Neural cell (in vitro differentiated cells): ENCODE results near the gene MCOLN1. TPM values are rescaled to one million over a fixed set of nuclear protein-coding genes. Genes with fewer than 3 reads are reported as not detected.

Source experiments
- H2AFZ ChIP-seq: fragments of 200-600, 300-800 bp; sonication (generic), shearing (Covaris generic); 2 replicates; pipeline ENCODE4 v1.6.0; 2014; ENCODE audit warnings: low read depth, mild to moderate bottlenecking, antibody characterized with exemption, low read length, moderate library complexity
- H3F3A ChIP-seq: fragments of 200-600 bp; shearing (Covaris generic); 2 replicates; pipeline ENCODE4 v1.6.1; 2016; ENCODE audit warnings: mild to moderate bottlenecking, moderate library complexity, mixed read lengths, antibody characterized with exemption, low read length; ENCODE audit not compliant: insufficient read depth, poor library complexity, severe bottlenecking
- H3K27ac ChIP-seq: fragments of 200-600, 300-800 bp; sonication (generic), shearing (Covaris generic); 2 replicates; pipeline ENCODE4 v1.5.1; 2014; ENCODE audit warnings: mild to moderate bottlenecking, low read length, moderate library complexity
- H3K27me3 ChIP-seq: fragments of 300-800, 200-600 bp; sonication (generic), shearing (Covaris generic); 2 replicates; pipeline ENCODE4 v1.6.0; 2014; ENCODE audit warnings: mild to moderate bottlenecking, low read depth, low read length, moderate library complexity; ENCODE audit not compliant: insufficient read depth
- H3K36me3 ChIP-seq: fragments of 300-800, 200-600 bp; sonication (generic), shearing (Covaris generic); 2 replicates; pipeline ENCODE4 v1.5.1; 2014; ENCODE audit warnings: mild to moderate bottlenecking, antibody characterized with exemption, low read length, moderate library complexity; ENCODE audit not compliant: insufficient read depth
- H3K4me2 ChIP-seq: fragments of 300-800, 200-600 bp; sonication (generic), shearing (Covaris generic); 2 replicates; pipeline ENCODE4 v1.6.0; 2014; ENCODE audit warnings: mild to moderate bottlenecking, low read length
- H3K4me3 ChIP-seq: fragments of 300-800, 200-600 bp; sonication (generic), shearing (Covaris generic); 2 replicates; pipeline ENCODE4 v1.5.1; 2014; ENCODE audit warnings: mild to moderate bottlenecking, low read length, moderate library complexity
- H3K79me2 ChIP-seq: fragments of 200-600 bp; shearing (Covaris generic); replicated peaks from 2 replicates; pipeline ENCODE4 v1.6.0; 2014; ENCODE audit warnings: mild to moderate bottlenecking, low read length, moderate library complexity; ENCODE audit not compliant: insufficient read depth
- H3K9ac ChIP-seq: fragments of 300-800, 200-600 bp; sonication (generic), shearing (Covaris generic); 2 replicates; pipeline ENCODE4 v1.6.1; 2016; ENCODE audit warnings: mild to moderate bottlenecking, low read length, mixed read lengths
- H3K9me2 ChIP-seq: fragments of 200-600 bp; shearing (Covaris generic); 2 replicates; pipeline ENCODE4 v1.6.1; 2016; ENCODE audit warnings: mild to moderate bottlenecking, low read length, mixed read lengths; ENCODE audit not compliant: insufficient read depth
- H3K9me3 ChIP-seq: fragments of 200-600, 300-800 bp; sonication (generic), shearing (Covaris generic); 2 replicates; pipeline ENCODE4 v1.6.1; 2016; ENCODE audit warnings: mild to moderate bottlenecking, mixed run types, low read length, moderate library complexity, mixed read lengths
- H4K20me1 ChIP-seq: fragments of 200-600 bp; shearing (Covaris generic); 2 replicates; pipeline ENCODE4 v1.6.1; 2016; ENCODE audit warnings: mild to moderate bottlenecking, mixed run types; ENCODE audit not compliant: insufficient read depth
- CTCF ChIP-seq: fragments of 450-650 bp; IDR thresholded peaks from 2 replicates; pipeline ENCODE4 v1.5.1; 2014; ENCODE audit warnings: antibody characterized with exemption, mild to moderate bottlenecking, moderate library complexity; ENCODE audit not compliant: poor library complexity, severe bottlenecking
- EP300 ChIP-seq: fragments of 450-650 bp; conservative IDR thresholded peaks from 2 replicates; pipeline ENCODE4 v1.6.1; 2014; ENCODE audit warnings: antibody characterized with exemption, mild to moderate bottlenecking, moderate library complexity; ENCODE audit not compliant: poor library complexity, severe bottlenecking
- EZH2 ChIP-seq: fragments of 200-600, 300-800 bp; shearing (Covaris generic), sonication (generic); IDR thresholded peaks from 2 replicates; pipeline ENCODE4 v1.6.1; 2014; ENCODE audit warnings: antibody characterized with exemption, low read length, borderline replicate concordance, mild to moderate bottlenecking; ENCODE audit not compliant: insufficient read depth, poor library complexity, severe bottlenecking
- MXI1 ChIP-seq: fragments of 450-650 bp; conservative IDR thresholded peaks from 2 replicates; pipeline ENCODE4 v1.6.1; 2014; ENCODE audit warnings: antibody characterized with exemption, mild to moderate bottlenecking; ENCODE audit not compliant: poor library complexity, severe bottlenecking
- POLR2AphosphoS5 ChIP-seq: IDR thresholded peaks from 2 replicates; pipeline ENCODE4 v1.6.1; 2012
- RAD21 ChIP-seq: fragments of 450-650 bp; conservative IDR thresholded peaks from 2 replicates; pipeline ENCODE4 v1.6.1; 2014; ENCODE audit warnings: antibody characterized with exemption, mild to moderate bottlenecking, moderate library complexity
- REST ChIP-seq: IDR thresholded peaks from 2 replicates; pipeline ENCODE4 v1.6.1; 2012; ENCODE audit warnings: borderline replicate concordance
- SMC3 ChIP-seq: fragments of 450-650 bp; conservative IDR thresholded peaks from 2 replicates; pipeline ENCODE4 v1.6.1; 2014; ENCODE audit warnings: antibody characterized with exemption, mild to moderate bottlenecking, moderate library complexity; ENCODE audit not compliant: poor library complexity
- TAF1 ChIP-seq: IDR thresholded peaks from 2 replicates; pipeline ENCODE4 v1.6.1; 2012; ENCODE audit warnings: low read depth
- polyA plus RNA-seq: library from polyadenylated mRNA; depleted of rRNA; stranded (reverse); fragments of >200 nt; gene quantifications from 2 replicates; pipeline ENCODE4 v1.2.3, GENCODE V29; 2014

MCOLN1 gene
- polyA plus RNA-seq, 1 donor from 2014 or later, result 16.9 TPM

GRCh38 chr19:7541475-7541824, 19.0 kb downstream of the MCOLN1 start:
- Histone ChIP-seq H3K27me3 (no peaks in the 10 kb centered on the region), H3K9me2 (no peaks in the 10 kb centered on the region), H3K9me3 (no peaks in the 10 kb centered on the region), H3F3A (no peaks in the 10 kb centered on the region), H3K4me2 (no peak overlapping the region), H3K4me3 (no peak overlapping the region), H3K36me3 (no peaks in the 10 kb centered on the region), H3K27ac (no peak overlapping the region), H3K79me2 (no peaks in the 10 kb centered on the region), H4K20me1 (no peaks in the 10 kb centered on the region), H3K9ac (no peak overlapping the region), H2AFZ (no peak overlapping the region)
- TF ChIP-seq SMC3 (no peak), POLR2AphosphoS5 (no peak), RAD21 (no peak), MXI1 (no peak), REST (no peak), EP300 (no peak), CTCF (no peak), EZH2 (no peak), TAF1 (no peak)

- Histone ChIP-seq H3K36me3 (no peaks in the 10 kb centered on the region), H3K27me3 (no peaks in the 10 kb centered on the region), H3K9me3 (no peaks in the 10 kb centered on the region), H2AFZ (no peak overlapping the region), H3K9me2 (no peaks in the 10 kb centered on the region), H3K27ac (no peak overlapping the region), H3K4me2 (no peak overlapping the region), H3K4me3 (no peak overlapping the region), H3K79me2 (no peaks in the 10 kb centered on the region), H3F3A (no peaks in the 10 kb centered on the region), H4K20me1 (no peaks in the 10 kb centered on the region), H3K9ac (no peak overlapping the region)
- TF ChIP-seq EP300 (no peak), POLR2AphosphoS5 (no peak), TAF1 (no peak), EZH2 (no peak), MXI1 (no peak), REST (no peak), SMC3 (no peak), RAD21 (no peak), CTCF (no peak)
Measured at GRCh38 chr19:7541828-7542443, 19.5 kb downstream of the MCOLN1 start.
